Fibroblast of upper back skin (primary cell): ENCODE data around the gene CLRN3.

ENCODE experiments used
- DNase-seq: peaks from one replicate; pipeline ENCODE4 v3.0.0-alpha.2; 2013

Gene CLRN3

GRCh38 chr10:127918572-127918971, 25.8 kb upstream of the CLRN3 start:
- no peak for DNase-seq

- no peak for DNase-seq
These were observed 24.1 kb upstream of the CLRN3 start for GRCh38 chr10:127916826-127917225.

DNA sequence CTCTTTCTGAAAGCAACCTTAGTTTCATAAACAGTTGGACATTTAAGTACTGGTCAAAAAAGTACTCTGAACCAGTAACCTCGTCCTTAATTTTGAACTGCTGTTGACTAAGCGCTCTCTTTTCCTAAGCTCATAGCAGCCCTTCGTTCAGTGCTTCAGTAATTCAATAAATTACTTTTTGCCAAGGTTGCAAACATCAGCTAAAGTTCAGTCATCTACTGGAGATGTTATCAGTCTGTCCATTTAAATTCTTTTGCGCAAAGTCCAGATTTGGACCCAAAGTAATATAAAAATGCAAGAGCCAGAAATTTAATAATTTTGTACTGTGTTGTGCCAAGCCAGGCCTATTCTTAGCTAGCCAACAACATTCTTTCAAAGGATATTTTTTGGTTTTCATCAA, 22.6 kb upstream of the CLRN3 start:
- DNase-seq: no peak

- no peak for DNase-seq
These were observed 20.6 kb upstream of the CLRN3 start for GRCh38 chr10:127913368-127913759.

- no peak for DNase-seq
These were observed 20.0 kb upstream of the CLRN3 start for GRCh38 chr10:127912607-127913367.

- no peak for DNase-seq
These were observed 19.1 kb upstream of the CLRN3 start for GRCh38 chr10:127911867-127912257.

GRCh38 chr10:127911218-127911866, 18.6 kb upstream of the CLRN3 start:
- DNase-seq: no peak

- DNase-seq: no peak
These were observed 17.7 kb upstream of the CLRN3 start for GRCh38 chr10:127910464-127910770.

DNA sequence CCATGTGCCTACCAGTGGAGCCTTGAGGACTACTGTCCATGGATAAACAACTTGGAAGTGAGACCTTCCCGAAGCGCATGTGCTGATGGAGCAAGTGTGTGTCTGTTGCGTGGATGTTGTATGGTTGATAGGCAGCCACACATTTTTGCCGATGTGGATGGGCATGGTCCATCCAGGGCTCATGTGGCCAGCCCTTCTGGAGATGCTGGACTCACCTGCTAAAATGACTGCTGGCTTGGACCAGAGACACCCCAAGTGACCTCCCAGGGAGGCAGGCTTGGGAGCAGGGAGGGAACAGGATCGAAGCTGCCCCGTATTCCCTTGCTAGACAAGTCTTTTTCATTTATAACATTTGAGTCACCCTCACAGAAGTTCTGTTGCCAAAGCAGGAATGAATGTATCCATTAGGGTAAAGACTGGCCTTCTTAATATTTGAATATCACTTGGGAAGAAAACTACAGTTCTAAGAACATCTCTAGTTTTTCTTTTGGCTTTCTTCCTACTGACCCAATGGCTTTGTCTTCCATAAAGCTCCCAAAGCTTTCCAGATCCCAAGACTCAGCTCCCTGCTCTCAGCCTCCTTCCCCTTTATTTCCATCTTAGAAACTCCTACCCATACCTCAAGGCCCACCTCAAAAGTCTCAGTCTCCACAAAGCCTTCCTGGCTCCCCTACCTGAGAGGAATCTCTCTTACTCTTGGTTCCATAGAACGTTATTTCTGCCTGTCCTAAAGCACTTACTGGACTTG, 17.1 kb upstream of the CLRN3 start:
- no peak for DNase-seq

GRCh38 chr10:127908959-127909267, 16.2 kb upstream of the CLRN3 start:
- DNase-seq: no peak

DNA sequence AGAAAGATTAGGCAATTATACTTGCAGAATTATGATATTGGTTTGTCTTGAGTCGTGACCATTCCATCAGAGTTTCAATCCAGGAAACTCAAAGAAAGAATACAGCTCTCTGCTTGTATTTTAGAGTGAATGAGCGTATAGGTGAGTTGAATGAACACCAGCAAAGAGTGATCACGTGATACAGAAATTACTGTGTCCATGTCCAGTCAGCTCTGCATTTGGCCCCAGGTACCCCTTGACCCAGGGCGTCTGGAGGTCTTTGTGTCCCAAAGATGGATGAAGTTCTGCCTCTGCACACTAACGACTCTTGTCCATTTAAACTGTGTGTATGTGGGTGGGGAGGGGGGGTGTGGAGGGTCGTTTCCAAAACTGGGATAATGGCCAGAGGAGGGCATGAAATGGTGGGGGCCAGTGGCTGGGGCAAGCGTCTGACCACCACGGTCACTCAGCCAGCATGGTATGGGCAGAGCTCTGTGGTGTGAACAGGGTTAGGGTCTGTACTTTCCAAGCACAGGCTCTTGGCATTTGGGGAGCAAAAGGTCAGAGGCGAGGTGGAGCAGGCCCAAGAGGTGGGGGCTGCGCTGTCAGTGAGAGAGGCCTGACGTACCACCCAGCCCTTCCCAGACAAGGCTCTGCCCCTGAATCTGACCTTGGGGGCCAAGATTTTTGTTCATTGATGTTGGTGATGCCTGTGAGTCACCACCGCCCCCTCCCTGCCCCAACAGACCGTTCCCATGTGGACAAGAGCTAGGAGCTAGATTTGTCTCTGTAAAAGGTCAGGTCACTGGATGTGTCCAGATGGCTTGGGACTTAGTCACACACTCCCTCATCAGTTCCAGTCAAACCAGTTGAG, 15.6 kb upstream of the CLRN3 start:
- no peak for DNase-seq

- DNase-seq: peak; percentile 14
These were observed 14.8 kb upstream of the CLRN3 start for GRCh38 chr10:127907411-127908105.

DNA sequence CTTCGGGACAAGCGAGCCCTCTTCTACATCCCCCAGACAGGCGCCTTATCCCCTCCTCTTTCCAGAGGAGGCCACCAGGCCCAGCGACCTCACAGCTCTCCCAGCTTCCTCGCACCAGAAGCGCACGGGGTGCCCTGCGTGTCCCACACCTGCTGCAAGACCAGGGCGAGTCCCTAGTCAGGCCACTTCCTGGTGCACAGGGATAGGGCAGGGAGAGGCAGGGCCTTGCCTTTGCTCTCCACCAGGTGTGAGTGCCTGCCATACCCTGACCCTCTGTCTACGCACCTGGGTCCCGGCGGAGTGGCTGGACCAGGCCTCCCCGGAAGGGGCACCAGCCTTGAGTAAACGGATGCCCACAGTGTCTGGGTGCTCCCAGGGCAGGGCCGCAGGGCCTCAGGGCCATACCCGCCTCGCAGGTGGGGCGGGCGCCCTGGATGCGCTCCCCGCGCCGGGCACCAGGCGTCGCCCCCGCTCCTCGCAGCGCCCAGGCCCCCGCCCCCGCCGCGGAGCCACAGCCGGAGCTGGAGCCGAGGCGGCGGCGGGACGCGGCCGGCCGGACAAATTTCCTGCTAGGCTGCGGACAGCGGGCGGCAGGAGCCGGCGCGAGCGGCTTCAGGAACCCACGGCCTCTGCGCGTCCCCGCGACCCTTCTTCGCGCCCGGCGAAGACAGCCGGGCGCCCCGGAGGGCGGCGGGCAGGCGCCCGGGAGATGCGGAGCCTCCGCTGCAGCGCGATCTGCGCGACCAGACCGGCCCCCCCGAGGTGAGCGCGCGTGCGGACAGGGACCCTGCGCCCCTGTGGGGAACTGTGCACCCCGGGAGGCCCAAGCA, 14.0 kb upstream of the CLRN3 start, which contains the start of gene PTPRE:
TSS of gene PTPRE (plus strand) at position 556 of the 830 bp plus-strand sequence. CDS start 133,779 bp downstream, outside the sequence.
- peak; percentile 34 for DNase-seq

- DNase-seq: no peak
These were observed 13.1 kb upstream of the CLRN3 start for GRCh38 chr10:127905848-127906261.

DNA sequence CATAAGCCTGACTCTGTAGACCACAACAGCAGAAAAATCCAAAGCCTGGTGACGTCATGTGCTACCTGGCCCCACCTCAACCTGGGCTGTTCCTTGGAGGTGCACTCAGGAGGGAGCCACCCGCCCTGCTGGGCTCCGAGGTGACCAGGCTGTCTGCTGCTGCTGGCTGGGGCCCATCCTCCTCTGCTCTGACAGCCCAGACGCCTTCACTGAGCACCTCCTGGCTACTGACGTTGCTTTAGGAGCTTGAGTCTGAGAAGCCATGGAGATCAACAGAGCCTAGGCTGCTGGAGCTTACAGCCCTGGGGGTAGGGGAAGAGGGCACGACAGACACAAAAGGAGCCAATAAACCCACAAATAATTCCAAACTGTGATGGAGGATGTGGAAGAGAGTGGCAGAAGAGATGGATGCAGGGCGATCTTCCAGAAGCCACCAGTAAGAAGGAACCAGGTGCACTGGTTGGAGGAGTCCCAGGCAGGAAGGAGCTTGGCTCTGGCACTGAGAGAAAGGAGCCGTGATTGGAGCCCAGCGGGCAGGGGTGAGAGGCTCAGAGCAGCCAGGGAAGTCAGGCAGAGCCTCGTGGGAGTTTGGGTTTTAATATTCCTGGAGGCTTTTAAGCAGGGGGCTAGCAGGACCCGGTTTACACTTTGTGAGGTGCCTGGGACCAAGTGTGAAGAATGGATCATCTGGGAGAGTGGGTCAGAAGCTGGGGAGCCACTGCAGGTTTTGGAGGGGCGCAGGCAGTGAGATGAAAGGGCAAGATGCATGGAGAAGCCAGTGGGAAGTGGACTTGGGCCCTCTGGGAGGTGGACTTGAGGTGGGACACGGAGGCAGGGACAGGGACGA, 12.5 kb upstream of the CLRN3 start:
- no peak for DNase-seq

DNA sequence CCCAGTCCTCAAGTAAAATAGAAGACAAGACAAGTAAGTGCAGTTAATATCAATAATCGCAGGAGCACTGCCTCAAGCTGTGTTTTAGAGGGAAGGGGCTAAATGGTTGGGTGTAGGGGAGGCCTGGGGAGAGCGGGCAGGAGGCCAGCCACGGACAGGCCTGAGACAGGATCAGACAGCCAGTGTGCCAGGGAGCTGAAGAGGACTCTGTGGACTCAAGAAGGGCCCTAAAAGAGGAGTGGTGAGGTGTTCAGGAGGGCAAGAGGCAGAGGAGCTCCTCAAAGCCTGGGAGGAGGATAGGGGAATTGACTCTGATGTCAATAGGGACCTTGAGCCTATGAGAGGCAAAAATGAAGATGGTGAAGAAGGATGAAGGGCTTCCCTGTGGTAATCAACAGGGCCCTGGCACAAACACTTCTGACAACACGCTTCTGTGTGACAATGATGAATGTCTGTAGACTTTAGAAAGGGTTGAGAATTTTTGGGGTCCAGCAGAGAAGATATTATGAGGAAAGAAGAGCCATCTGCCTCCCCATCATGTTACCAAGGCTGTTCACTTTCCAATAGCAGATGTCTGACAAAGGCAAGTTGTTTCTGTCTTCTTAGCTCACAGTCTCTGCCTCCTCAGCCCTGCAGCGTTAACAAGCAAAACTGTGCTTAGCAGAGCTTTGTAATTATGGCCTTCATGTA, 11.7 kb upstream of the CLRN3 start:
- no peak for DNase-seq

GRCh38 chr10:127903789-127904188, 11.0 kb upstream of the CLRN3 start:
- no peak for DNase-seq

- no peak for DNase-seq
These were observed 7.1 kb upstream of the CLRN3 start for GRCh38 chr10:127899766-127900387.

DNA sequence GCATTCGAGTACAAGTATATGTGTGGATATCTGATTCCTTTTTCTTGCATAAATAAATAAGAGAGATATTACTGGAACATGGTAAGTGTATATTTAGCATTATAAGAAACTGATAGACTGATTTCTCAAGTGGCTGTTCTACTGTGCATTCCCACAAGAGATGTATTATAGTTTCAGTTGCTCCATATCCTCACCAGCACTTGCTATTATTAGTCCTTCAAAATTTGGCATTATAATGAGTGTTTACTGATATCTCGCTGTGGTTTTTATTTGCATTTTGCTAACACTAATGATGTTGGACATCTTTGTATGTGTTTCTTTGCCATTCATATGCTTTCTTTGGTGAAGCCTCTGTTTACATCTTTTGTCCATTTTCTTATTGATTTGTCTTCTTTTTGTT, 4.4 kb upstream of the CLRN3 start:
- no peak for DNase-seq

GRCh38 chr10:127896590-127896989, 3.8 kb upstream of the CLRN3 start:
- DNase-seq: no peak
